ENCODE data around the gene GPR18. TPM values are rescaled to one million over a fixed set of nuclear protein-coding genes. Genes with fewer than 3 reads are reported as not detected.

GPR18 gene
- total RNA-seq, 1 experiment from 2014 or later: not detected

DNA sequence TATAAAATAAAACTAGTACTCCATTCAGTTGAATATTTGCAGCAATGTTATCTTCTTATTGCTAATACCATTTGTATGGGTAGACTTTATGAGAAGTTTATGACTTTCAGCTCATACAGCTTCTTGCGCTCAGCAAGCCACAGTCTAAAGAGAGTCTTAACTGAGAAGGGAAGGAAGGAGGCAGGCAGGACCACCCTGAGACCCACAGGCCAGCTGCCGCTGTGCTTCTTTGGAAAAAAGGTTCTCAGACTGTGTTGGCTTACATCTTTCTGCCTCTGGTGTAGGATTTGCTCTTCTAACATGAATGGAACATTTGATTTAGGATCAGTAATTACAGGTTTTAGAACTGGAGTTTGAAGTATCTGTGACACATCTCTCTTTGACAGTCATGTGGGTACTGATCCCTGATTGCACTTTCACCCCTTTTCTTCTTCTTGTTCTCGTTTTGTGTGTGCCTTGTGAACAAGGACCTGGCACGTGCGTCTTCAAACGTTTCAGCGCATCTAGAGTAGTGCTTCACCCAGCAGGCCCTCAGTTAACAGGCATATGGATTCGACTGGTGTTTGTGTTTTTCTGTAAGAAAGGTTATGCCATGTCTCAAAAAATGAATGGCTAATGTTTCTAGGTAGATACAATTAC, 7.1 kb upstream of the GPR18 start:
- Histone ChIP-seq H2BK5ac (ENCODE audit: insufficient read length, low read length) (no peak overlapping the region), H4K20me1 (ENCODE audit: control insufficient read depth, insufficient read depth, insufficient read length) (no peaks in the 10 kb centered on the region), H2BK12ac (ENCODE audit: insufficient read length, low read depth, low read length) (no peak overlapping the region), H3K79me1 (ENCODE audit: insufficient read depth, low read depth, low read length, poor library complexity, severe bottlenecking) (no peaks in the 10 kb centered on the region), H3K4me2 (ENCODE audit: insufficient read depth, insufficient read length, low read length) (no peak overlapping the region), H3K9ac (ENCODE audit: extremely low read depth, insufficient read length, low read length) (no peak overlapping the region), H3K4ac (ENCODE audit: low read depth, low read length) (no peak overlapping the region), H3K23ac (ENCODE audit: insufficient read length, low read depth, low read length) (no peak overlapping the region), H4K5ac (ENCODE audit: insufficient read length, low read depth, low read length) (no peak overlapping the region), H2AK5ac (ENCODE audit: insufficient read length, low read length) (no peak overlapping the region), H3T11ph (ENCODE audit: low read length) (no peak overlapping the region), H2BK15ac (ENCODE audit: low read depth, low read length) (no peak overlapping the region), H3K56ac (ENCODE audit: insufficient read length, low read depth, low read length) (no peak overlapping the region), H3K18ac (ENCODE audit: insufficient read length, low read depth, low read length) (no peak overlapping the region), H3K14ac (ENCODE audit: insufficient read depth, low read length) (no peak overlapping the region), H3K79me2 (ENCODE audit: insufficient read depth, low read length) (no peaks in the 10 kb centered on the region), H3K27me3 (ENCODE audit: insufficient read depth, low read length) (no peaks in the 10 kb centered on the region), H4K91ac (ENCODE audit: insufficient read length, low read depth, low read length) (no peak overlapping the region), H3K4me1 (ENCODE audit: insufficient read depth, low read length) (no peaks in the 10 kb centered on the region), H3K23me2 (ENCODE audit: insufficient read length, low read depth, low read length, poor library complexity, severe bottlenecking) (no peaks in the 10 kb centered on the region), H3K27ac (ENCODE audit: insufficient read length, low read depth, low read length) (no peak overlapping the region), H2BK20ac (ENCODE audit: low read depth, low read length, poor library complexity, severe bottlenecking) (no peak overlapping the region), H4K8ac (replicated peaks; ENCODE audit: insufficient read length, low read depth, low read length) (no peak overlapping the region), H2AFZ (ENCODE audit: low read length) (no peak overlapping the region), H3K9me3 (ENCODE audit: control insufficient read depth, low read depth, low read length) (no peaks in the 10 kb centered on the region), H2BK120ac (ENCODE audit: low read depth, low read length, poor library complexity, severe bottlenecking) (no peak overlapping the region)
- no peak for DNase-seq
- no peak overlapping the region for H3K4me3 Mint-ChIP-seq
- H3K9me3 Mint-ChIP-seq: no peaks in the 10 kb centered on the region
- no CpG with 5 or more reads among the region's 8 CpGs for WGBS (ENCODE audit: extremely low coverage, insufficient read length, low lambda C conversion rate)
- TF ChIP-seq, protein P1, sequence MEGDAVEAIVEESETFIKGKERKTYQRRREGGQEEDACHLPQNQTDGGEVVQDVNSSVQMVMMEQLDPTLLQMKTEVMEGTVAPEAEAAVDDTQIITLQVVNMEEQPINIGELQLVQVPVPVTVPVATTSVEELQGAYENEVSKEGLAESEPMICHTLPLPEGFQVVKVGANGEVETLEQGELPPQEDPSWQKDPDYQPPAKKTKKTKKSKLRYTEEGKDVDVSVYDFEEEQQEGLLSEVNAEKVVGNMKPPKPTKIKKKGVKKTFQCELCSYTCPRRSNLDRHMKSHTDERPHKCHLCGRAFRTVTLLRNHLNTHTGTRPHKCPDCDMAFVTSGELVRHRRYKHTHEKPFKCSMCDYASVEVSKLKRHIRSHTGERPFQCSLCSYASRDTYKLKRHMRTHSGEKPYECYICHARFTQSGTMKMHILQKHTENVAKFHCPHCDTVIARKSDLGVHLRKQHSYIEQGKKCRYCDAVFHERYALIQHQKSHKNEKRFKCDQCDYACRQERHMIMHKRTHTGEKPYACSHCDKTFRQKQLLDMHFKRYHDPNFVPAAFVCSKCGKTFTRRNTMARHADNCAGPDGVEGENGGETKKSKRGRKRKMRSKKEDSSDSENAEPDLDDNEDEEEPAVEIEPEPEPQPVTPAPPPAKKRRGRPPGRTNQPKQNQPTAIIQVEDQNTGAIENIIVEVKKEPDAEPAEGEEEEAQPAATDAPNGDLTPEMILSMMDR (conservative IDR thresholded peaks at IDR 0.05): no peak
- peak overlapping the region; percentile 0 to 36 (median 3); a peak in 5 of 7 replicates for H3K27ac Mint-ChIP-seq
- peaks cover 0 to 1% (median 0%) of the 10 kb centered on the region in 3 experiments; a peak in 1 of 7 replicates for H3K36me3 Mint-ChIP-seq (ENCODE audit: insufficient read depth in 1 of 3, low read depth in 3 of 3)
- H3K27me3 Mint-ChIP-seq (ENCODE audit: low read depth): no peaks in the 10 kb centered on the region; the same call in 1 of the 2 replicates
- peaks cover 3% of the 10 kb centered on the region in 2 experiments; a peak in 2 of 4 replicates for H3K4me1 Mint-ChIP-seq

Data from H9 (cell line).